Islet of Langerhans (tissue), 1 donor: Measurements from ENCODE around the gene DNASE2.
"Not testable (repeated sequence)": the region's sequence is repeated elsewhere in the genome, so short reads cannot be mapped to it uniquely, and the experiment has no call there.

Source experiments
- FAIRE-seq: peaks from one replicate; lab custom pipeline; 2011; peaks lifted over from hg19 to GRCh38; lab: Jason Lieb, UNC

DNASE2 gene

DNA sequence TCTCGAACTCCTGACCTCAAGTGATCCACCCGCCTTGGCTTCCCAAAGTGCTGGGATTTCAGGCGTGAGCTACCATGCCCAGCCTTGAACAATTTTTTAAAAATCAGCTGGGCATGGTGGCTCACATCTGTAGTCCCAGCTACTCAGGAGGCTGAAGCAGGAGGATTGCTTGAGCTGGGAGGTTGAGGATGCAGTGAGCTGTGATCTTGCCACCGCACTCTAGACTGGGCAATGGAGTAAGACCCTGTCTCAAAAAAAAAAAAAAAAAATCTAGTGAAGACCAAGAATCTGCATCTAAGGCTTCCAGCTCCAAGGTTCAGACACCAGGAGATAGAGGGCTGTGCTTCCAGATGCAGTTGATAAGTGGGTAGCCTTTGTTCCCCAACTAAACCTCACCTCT lies 17.1 kb downstream of the DNASE2 start:
- FAIRE-seq: no peak

DNA sequence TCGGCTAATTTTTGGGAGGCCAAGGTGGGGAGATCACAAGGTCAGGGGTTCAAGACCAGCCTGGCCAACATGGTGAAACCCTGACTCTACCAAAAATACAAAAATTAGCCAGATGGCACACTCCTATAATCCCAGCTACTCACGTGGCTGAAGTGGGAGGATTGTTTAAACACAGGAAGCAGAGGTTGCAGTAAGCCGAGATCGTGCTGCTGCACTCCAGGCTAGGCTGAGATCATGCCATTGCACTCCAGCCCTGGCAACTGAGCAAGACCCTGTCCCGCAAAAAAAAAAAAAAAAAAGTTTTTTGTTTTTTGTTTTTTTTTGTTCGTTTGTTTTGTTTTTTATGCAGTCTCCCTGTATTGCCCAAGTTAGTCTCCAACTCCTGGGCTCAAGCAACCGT lies 21.7 kb downstream of the DNASE2 start:
- FAIRE-seq: no peak

DNA sequence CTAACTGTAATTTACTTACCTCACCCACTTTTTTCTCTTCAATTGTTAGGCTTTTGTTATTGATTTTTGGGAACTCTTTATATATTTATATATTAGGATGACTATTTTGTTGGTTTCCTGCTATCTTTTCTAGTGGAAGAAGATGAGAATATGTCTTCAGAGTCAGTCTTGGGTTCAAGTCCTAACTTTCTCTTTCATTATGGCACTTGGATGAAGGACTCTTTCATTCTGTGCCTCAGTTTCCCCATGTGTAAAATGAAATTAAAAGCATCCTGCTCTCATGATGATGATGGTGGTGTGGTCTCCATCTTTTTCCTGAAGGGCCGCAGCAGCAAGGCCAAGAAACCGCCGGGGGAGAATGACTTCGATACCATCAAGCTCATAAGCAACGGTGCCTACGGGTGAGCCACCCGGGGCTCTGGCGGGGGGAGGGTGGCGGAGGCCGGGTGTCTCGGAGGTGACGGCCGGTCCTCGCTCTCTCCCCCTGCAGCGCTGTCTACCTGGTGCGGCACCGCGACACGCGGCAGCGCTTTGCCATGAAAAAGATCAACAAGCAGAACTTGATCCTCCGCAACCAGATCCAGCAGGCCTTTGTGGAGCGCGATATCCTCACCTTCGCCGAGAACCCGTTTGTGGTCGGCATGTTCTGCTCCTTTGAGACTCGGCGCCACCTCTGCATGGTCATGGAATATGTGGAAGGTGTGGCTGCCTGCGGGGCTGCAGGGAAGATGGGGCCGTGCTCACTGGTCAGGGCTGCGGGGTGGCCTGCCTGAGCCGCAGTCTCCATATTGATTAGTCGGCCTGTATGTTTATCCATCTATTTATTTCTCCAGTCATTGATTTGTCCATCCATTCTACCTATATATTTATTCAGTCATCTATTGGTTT lies 23.0 kb downstream of the DNASE2 start:
- no peak for FAIRE-seq

DNA sequence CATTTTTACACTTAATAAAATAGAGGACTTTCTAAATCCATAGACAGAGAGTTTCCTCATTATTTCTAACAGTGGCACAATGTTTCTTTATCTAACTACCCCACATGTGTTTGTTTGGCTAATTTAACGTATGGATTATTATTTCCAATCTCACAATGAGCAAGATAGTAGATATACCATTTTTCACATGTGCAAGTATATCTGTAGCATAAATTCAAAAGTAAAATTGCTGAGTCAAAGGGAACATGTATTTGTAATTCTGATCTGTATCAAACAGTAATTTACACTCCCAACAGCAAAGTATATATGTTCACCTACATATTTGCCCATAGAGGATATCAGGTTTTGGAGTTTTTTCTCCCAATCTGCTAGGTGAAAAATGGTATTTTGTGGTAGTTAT lies 24.6 kb downstream of the DNASE2 start:
- no peak for FAIRE-seq

DNA sequence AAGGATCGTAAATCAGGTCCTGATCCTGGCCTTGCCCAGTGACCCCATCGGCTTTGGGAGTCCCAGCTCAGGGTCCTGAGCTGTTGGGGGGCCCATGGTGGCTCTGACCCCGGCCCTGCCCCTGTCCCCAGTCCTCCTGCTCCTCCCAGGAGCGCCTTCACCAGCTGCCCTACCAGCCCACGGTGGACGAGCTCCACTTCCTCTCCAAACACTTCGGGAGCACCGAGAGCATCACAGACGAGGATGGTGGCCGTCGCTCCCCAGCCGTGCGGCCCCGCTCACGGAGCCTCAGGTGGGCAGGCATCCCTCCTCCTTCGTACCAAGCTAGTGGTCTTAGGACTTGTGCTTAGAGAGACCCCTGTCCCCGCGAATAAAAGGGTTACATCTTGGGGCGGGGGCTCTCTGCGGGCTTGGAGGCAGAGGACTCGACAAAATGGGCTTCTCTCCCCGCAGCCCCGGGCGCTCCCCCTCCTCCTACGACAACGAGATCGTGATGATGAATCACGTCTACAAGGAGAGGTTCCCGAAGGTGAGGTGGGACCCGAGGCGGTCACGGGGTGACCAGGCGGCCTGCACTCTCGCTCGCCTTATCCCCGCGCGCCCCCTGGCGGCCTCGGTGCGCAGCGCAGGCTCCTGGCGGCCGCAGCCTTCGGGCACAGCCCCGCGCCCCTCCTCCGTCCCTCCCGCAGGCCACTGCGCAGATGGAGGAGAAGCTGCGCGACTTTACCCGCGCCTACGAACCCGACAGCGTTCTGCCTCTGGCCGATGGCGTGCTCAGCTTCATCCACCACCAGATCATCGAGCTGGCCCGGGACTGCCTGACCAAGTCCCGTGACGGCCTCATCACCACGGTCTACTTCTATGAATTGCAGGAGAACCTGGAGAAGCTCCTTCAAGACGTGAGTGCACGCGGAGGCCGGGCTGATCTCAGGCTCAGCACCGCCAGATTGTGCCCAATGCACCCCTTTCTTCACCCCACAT lies 33.8 kb downstream of the DNASE2 start:
- FAIRE-seq: no peak

DNA sequence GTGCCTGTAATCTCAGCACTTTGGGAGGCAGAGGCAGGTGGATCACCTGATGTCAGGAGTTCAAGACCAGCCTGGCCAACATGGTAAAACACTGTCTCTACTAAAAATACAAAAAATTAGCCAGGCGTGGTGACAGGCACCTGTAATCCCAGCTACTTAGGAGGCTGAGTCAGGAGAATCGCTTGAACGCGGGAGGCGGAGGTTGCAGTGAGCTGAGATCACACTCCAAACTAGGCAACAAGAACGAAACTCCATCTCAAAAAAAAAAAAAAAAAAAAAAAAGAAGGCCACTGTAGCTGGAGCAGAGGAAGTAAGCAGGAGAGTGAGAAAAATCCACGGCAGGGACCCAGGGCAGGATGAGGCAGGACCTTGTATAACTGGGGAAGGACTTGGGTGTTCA lies 34.6 kb downstream of the DNASE2 start:
- not testable (repeated sequence) for FAIRE-seq

DNA sequence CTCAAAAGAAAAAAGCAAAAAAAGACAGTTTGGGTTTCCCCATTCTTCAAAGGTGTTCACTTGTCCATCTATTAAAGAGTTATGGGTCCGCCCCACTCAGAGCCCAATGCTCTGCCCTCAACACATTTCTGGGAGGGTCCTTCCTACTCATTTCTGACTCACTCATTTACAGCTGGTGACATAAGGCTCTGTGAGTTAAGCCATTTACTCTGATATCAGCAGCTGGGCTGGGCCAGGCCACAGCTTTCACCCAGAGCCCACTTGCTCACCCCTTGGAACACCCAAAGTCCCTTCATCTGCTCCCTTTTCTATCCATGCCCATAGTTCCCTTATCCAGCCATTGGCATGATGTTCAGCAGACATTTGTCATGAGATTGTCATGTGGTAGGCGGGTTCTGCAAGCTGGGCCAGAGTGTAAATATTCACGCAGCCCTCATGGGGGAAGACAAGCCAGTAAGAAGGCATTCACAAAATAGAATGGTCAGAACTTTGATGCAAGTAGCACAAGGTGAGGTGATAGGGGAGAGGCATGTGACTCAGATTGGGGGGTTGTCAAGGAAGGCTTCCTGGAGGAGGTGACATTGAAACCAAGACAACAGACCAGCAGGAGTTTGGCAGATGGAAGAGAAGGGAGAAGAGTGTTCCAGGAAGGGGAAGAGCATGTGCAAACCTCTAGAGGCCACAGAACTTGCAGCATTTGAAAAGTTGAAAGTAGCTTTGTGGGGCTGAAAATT lies 37.1 kb downstream of the DNASE2 start:
- no peak for FAIRE-seq

DNA sequence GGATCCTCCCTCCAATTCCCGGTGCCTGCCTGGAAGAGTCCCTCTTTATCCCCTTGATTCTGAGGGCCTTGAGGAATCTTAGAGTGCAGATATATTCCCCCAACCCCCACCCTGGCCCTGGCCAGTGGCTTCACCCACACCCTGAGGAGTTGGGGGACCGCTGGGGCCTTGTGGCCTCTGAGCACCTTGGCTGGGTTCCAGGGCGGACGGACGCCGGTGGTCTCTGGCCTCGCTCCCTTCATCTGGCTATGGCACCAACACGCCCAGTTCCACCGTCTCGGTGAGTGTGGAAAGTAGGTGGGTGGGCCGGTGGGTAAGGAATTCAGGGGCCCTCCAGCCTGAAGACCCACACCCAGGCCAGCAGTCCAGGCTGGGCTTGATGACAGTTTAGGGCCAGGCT lies 37.9 kb downstream of the DNASE2 start:
- no peak for FAIRE-seq

DNA sequence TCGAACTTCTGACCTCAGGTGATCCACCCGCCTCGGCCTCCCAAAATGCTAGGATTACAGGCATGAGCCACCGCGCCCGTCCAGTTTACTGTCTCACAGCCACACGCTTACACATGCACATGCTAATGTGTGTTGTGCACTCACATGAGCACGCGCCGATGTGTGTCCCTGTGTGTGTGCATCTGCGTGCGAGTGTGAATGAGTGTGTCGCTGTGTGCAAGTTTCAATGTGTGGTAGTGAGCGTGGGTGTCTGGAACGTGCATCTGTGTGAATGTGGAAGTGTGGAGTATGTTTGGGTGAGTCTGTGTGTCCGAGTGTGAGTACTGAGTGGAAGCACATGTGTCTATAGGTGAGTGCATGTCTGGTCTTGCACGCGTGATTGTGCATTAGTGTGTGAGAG lies 38.7 kb downstream of the DNASE2 start:
- no peak for FAIRE-seq

DNA sequence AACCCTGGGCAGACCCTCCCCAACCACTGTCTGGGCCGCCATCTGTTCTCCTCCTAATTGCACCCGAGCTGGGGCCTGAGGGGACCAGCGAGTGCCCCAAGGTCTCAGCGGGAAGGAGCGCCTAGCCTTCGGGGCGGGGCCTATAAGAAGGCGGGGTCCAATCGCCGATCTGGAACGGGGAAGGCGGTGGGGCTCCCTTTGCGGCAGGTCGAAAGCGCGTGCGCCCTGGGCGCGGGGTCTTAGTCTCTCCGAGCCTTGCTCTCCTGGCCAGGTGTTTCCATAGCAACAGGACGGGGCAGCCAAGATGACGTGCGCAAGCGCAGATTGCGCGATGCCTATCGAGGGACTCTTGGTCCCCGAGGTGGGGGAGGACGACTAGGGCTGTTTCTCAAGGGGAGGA lies 40.2 kb downstream of the DNASE2 start:
- FAIRE-seq: no peak

DNA sequence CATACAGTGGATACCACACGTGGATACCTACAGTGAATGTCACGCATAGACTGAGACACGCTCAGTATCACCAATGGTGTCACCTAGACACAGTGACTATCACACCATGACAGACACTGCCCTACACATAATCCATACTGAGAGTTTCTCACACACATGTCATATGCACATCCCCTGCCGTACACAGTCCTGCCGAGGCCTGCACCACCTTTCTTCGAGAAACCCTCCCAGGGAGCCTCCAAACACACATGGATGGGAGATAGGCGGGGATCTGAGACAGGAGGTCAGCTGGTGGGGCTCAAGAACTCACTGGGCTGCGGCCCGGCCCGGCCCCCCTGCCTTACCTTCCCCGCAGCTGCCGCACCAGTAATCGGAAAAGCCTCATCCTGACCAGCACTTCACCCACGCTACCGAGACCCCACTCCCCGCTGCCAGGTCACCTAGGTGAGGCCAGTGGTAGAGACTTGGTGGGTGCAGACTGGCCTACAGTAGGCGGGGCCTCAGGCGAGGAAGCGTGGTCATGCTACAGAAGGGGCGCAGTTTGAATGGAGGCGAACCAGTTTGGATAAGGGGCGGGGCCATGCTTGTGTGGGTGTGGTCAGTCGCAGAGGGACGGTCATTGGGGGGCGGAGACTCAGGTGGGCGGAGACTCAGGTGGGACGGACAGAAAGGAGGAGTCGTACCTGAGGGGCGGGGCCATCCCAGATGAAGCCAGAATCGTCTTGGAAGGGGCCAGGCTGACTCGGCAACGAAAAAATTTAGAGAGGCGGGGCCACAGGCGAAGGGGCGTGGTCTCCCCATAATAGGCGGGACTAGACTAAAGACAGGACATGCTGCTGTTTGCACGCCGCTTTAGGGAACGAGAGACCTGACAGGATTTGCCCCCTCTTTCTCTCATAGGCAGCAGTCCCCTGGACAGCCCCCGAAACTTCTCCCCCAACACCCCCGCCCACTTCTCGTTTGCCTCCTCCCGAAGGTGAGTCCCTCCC lies 40.9 kb downstream of the DNASE2 start:
- FAIRE-seq: no peak

DNA sequence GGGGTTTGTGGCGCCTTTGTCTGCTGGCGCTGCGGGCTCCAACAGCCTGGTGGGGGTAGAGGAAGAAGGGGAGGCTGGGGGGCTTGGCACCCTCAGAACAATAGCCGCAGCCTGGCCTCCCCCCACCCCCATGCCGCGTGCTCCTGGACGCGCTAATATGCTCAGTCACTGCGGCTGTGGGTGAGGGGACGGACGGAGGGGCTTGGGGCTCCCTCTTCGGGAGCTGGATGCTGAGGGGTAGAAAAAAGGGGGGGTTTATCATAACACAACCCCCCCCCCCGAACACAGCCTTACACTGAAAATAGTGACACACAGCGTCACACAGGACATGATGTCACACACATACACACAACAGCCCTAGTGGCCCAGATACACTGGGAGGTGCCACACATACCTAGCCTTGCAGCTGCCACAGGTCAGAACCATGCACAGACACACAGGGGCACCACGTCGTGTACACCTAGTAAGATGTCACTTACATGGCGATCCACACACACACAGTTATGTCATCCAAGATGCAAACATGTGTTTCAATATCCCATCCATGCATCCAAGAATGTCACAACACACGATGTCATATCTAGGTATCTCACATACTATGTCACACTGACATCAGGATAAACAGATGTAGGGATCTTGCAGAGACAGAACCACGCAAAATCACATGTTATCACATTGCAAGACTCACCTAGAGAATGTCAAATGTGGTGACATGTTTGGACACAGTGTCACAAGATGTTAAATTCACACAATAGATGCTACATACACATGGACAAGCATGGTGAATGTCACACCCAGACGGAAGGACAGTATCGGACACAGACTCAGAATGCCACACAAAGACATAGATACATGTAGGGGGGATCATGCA lies 42.1 kb downstream of the DNASE2 start:
- FAIRE-seq: no peak

DNA sequence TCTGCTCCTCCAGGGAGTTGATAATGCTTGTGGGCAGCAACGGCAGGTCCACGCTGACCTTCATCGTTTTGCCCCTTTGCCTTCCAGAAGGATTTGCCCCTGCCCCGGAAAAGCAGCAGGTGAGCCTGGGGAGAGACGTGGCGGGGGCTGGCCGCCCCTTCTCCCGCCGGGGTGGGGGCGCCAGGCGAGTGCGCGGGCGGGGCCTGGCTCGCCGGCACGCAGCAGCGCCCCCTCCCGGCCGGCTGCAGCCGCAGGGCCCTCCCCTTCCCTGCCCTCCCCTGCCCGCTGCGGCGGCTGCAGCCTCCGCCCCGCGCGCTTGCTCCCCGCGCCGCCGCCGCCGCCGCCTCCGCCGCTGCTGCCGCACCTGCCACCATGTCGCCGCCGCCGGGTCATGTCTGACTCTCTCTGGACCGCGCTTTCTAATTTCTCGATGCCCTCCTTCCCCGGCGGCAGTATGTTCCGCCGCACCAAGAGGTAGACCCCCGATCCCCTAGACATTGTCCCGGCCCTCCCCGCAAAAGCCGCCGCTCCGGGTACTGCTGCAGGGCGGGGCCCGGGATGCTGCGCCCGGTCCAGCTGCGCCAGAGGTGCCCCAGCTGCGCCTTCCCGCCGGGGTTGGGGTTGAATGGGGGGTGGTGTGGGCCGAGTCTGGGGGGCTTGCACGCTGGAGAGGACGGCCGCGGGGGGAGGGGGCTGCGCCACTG lies 42.9 kb downstream of the DNASE2 start, which contains the start of gene MAST1:
TSS of gene MAST1 (plus strand) at position 334 of the 704 bp plus-strand sequence. CDS start at position 392, 58 bp downstream.
- no peak for FAIRE-seq

DNA sequence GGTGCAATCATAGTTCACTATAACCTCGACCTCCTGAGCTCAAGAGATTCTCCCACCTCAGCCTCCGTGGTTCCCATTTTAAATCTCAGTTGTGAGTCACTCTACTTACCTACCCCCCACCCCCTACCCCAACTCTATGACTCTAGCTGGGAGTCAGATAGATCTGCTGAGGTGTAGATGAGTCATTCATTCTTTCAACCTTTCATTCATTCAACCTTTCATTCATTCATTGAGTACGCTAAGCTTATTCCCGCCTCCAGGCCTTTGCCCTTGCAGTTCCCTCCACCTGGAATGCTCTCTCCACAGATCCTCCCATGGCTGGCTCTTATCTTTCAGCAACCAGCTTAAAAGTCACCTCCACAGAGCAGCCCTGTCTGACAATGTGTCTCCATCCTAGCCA lies 44.0 kb downstream of the DNASE2 start:
- no peak for FAIRE-seq

DNA sequence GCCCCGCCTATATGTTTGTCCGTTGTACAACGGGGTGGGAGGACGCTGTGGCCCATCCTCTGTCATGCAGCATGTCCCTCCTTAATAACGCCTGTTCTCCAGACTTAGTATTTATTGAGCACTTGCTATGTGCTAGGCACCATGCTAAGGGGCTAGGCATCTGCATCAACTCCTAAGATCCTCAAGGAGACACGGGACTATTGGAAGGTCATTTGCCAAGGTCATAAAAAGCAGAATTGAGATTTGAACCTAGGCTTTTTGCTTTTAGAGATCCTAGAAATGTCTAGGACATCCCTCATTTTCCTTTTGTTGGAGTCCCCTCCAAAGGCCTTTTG lies 44.8 kb downstream of the DNASE2 start:
- no peak for FAIRE-seq

DNA sequence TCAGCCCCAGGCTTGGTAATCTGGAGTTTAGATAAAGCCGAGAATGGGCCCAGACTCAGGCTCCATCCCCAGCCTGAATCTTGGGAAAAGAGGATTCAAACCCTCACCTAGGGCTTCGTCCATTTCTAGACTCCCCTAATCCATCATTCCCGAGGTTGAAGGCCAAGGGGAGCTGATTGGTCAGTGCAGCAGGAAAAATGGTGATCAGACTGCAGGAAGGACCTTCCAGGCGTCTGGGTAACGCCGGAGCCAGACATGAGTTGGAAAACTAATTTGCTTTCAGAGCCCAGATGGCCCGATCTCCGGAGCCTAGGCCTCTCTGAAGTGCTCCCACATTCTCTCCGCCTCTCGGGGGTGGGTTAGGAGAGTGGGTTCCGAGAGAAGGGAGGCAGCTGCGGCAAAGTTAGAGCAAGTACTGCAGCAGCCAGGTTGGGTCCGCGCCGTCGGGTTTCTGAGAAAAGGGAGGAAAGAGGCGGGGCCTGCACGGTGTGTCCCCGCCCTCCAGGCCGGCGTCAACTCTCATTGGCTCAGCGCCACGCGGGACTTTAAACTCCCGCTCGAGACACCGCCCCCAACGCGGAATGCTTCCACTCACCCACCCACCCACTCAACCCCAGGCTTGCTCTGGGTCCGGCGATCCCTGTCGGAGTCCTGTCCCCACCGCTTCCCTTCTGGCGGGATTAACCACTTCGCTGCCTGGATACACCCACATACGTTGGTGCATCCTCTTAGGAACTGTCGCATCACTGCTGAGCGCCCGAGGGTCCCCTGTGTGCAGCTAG lies 46.1 kb downstream of the DNASE2 start:
- FAIRE-seq: no peak

DNA sequence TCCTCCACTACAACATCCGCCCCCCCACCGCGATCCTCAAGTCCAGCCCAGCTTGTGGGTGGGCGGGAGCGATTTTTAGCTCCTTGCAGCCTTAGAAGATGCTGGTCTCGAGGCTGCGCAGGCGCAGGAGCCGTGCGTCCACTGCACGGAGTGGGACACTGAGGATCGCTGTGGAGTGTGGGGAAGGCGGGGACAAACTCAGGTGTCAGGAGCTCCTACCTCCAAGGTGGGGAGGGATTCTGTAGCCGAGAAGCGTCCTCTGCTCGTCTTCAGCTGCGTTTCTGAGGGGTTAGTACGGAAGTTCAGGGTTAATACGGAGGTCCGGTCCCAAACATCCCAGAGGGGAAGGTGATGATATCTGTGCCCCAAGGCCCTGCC lies 46.7 kb downstream of the DNASE2 start, which contains the start of gene RTBDN:
TSS of gene RTBDN (minus strand) at position 14 of the 378 bp plus-strand sequence. CDS start 4,600 bp downstream, outside the sequence.
- FAIRE-seq: no peak

DNA sequence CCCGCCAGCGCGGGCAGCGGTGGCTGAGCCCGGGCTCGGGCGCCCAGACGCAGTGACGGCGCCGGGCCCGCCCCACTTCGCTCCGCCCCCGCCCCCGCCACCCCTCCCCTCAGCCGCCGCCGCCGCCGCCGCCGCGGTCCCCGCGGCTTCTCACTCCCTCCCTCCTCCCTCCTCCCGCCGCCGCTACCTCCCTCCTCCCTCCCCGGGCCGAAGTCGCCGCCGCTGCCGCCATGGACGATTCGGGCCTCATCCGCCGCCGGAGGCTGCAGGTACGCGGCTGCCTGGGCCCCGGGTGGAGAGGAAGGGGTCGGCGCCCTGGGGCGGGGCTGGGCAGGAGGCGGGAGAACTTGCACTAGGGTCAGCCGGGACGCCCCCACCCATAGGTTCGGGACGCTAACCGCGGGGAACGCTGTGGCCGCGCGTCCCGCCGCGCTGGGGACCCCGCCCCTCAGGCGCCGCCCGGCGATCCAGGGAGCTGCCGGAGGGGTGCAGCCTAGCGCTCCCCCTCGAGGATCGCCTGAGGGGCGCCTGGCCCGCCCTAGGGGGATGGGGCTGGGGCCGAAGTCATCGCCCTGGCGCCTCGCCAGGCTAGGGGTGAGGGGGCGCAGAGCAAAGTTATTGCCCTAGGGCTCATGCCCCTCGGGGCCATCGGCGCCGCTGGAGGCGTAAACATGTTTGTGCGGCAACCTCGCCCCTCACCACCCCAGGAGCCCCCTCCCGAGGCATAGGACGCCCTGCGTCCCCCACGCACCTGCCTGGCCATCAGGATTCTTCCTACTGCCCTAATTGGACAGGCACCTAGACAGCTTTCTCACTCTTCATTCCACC lies 47.3 kb downstream of the DNASE2 start:
- no peak for FAIRE-seq
